SW 1271 (cell line): ENCODE data around the gene EDN2.

Source experiments
- DNase-seq, 2 experiments: peaks; one replicate each; lab custom pipeline; 2025; lab: John Stamatoyannopoulos, UW

EDN2 gene

GRCh38 chr1:41498804-41499203 is 14.3 kb upstream of the EDN2 start:
- DNase-seq = no peak

- DNase-seq = no peak
These were observed 13.9 kb upstream of the EDN2 start for GRCh38 chr1:41498391-41498790.

GRCh38 chr1:41497461-41498030 is 13.1 kb upstream of the EDN2 start:
- DNase-seq = no peak

- no peak for DNase-seq
These were observed 12.6 kb upstream of the EDN2 start for GRCh38 chr1:41497056-41497440.

- peak; percentile 24 to 53 for DNase-seq
These were observed 11.9 kb upstream of the EDN2 start for GRCh38 chr1:41496080-41497055.

GRCh38 chr1:41495210-41495948 is 10.9 kb upstream of the EDN2 start:
- peak in 1 of 2 experiments; percentile 43 for DNase-seq

GRCh38 chr1:41494351-41495209 is 10.1 kb upstream of the EDN2 start:
- DNase-seq = no peak

GRCh38 chr1:41493626-41494350 is 9.3 kb upstream of the EDN2 start:
- no peak for DNase-seq

- no peak for DNase-seq
These were observed 8.6 kb upstream of the EDN2 start for GRCh38 chr1:41493117-41493536.

- peak in 1 of 2 experiments; percentile 32 for DNase-seq
These were observed 7.9 kb upstream of the EDN2 start for GRCh38 chr1:41492341-41492848.

GRCh38 chr1:41490911-41491310 is 6.4 kb upstream of the EDN2 start:
- DNase-seq = no peak

- DNase-seq = no peak
These were observed 5.1 kb upstream of the EDN2 start for GRCh38 chr1:41489561-41489960.

- no peak for DNase-seq
These were observed 3.8 kb upstream of the EDN2 start for GRCh38 chr1:41488040-41488951.

- peak in 1 of 2 experiments; percentile 39 for DNase-seq
These were observed 2.9 kb upstream of the EDN2 start for GRCh38 chr1:41487126-41488039.

- no peak for DNase-seq
These were observed 2.1 kb upstream of the EDN2 start for GRCh38 chr1:41486371-41487125.

- no peak for DNase-seq
These were observed 1.5 kb upstream of the EDN2 start for GRCh38 chr1:41486053-41486370.

GRCh38 chr1:41485605-41486004 is 1.1 kb upstream of the EDN2 start:
- peak in 1 of 2 experiments; percentile 6 for DNase-seq

- DNase-seq = no peak
These were observed 502 bp downstream of the EDN2 start for GRCh38 chr1:41483960-41484401.
